Spleen (tissue), 11 donors: ENCODE data around the gene PRKCQ. TPM values are rescaled to one million over a fixed set of nuclear protein-coding genes. Genes with fewer than 3 reads are reported as not detected.

Experiments
- DNase-seq: peaks from one replicate; pipeline ENCODE4 v3.0.0-alpha.2; 2020
- H3K27ac ChIP-seq, 8 donors: fragments of 200-600 bp; sonication (generic) in 7 of 8; 1 replicate in 4 of 8; 2 replicates in 4 of 8; pipeline versions ENCODE4 v1.5.0 to v1.8.0; 2016 to 2021; ENCODE audit warnings: inconsistent platforms in 4 of 8, mild to moderate bottlenecking in 4 of 8, moderate library complexity in 1 of 8
- H3K27me3 ChIP-seq, 7 donors: fragments of 200-600 bp; sonication (generic) in 6 of 7; replicated peaks in 1 of 7; 1 replicate in 4 of 7; 2 replicates in 3 of 7; pipeline versions ENCODE4 v1.5.0 to v1.8.0; 2016 to 2021; ENCODE audit warnings: inconsistent platforms in 3 of 7, mild to moderate bottlenecking in 1 of 7
- H3K36me3 ChIP-seq, 6 donors: fragments of 200-600 bp; sonication (generic) in 5 of 6; 1 replicate in 4 of 6; 2 replicates in 2 of 6; pipeline versions ENCODE4 v1.5.0 to v1.8.0; 2016 to 2021; ENCODE audit warnings: inconsistent platforms in 2 of 6
- H3K4me1 ChIP-seq, 6 donors: fragments of 200-600 bp; sonication (generic) in 5 of 6; 1 replicate in 3 of 6; 2 replicates in 3 of 6; pipeline versions ENCODE4 v1.5.0 to v1.8.0; 2016 to 2021; ENCODE audit warnings: inconsistent platforms in 3 of 6
- H3K4me3 ChIP-seq, 8 donors: fragments of 200-600 bp; sonication (generic) in 7 of 8; 1 replicate in 4 of 8; 2 replicates in 4 of 8; pipeline versions ENCODE4 v1.5.0 to v1.8.0; 2016 to 2021; ENCODE audit warnings: inconsistent platforms in 4 of 8, mild to moderate bottlenecking in 4 of 8, moderate library complexity in 2 of 8
- H3K9me3 ChIP-seq, 8 donors: fragments of 200-600 bp; sonication (generic) in 7 of 8; 1 replicate in 4 of 8; 2 replicates in 4 of 8; pipeline versions ENCODE4 v1.5.0 to v1.8.0; 2016 to 2021; ENCODE audit warnings: inconsistent platforms in 4 of 8
- CTCF ChIP-seq, 11 experiments: fragments of 200-600 bp in 7 of 11; fragments of 450-650 bp in 4 of 11; sonication (generic) in 4 of 11; IDR thresholded peaks in 8 of 11; conservative IDR thresholded peaks in 3 of 11; 1 replicate in 7 of 11; 2 replicates in 4 of 11; pipeline versions ENCODE4 v1.4.0 to v1.8.0; 2016 to 2021; ENCODE audit warnings: antibody characterized with exemption in 11 of 11, inconsistent platforms in 4 of 11, mild to moderate bottlenecking in 1 of 11
- POLR2A ChIP-seq, 3 donors: fragments of 450-650 bp; IDR thresholded peaks; one replicate each; pipeline ENCODE4 v1.5.1; 2017; ENCODE audit warnings: antibody characterized with exemption in 3 of 3, mild to moderate bottlenecking in 1 of 3
- POLR2AphosphoS5 ChIP-seq, 3 donors: sonication (generic); formaldehyde crosslinking; IDR thresholded peaks; one replicate each; pipeline ENCODE4 v1.5.1; 2017; ENCODE audit warnings: antibody characterized with exemption in 3 of 3
- WGBS, 5 donors: extraction: QIAGEN DNeasy Blood & Tissue Kit in 3 of 5; methylation state at CpG; one replicate each; pipeline versions ENCODE4 v1.1.5 to v1.1.7; 2013 to 2018; 5-methylcytosine and 5-hydroxymethylcytosine counted together
- intact Hi-C: fragments of 100-400 bp; cut with DNase I; formaldehyde crosslinking; loops from one replicate; pipeline ENCODE4 v1.15.0; 2023; ENCODE audit warnings: low total_unique reads
- polyA plus RNA-seq, 3 donors: library from polyadenylated mRNA; stranded (reverse); fragments of 200-250 nt; gene quantifications; one replicate each; pipeline ENCODE4 v1.2.1, GENCODE V29; 2013
- total RNA-seq, 7 donors: library from RNA; depleted of rRNA in 3 of 7; stranded (reverse); fragments of >200 nt in 3 of 7; fragmentation: NEBNext Ultra II Directional in 4 of 7; extraction: Animal tissue kit (Norgen Biotek cat#: 25700) in 4 of 7; gene quantifications; one replicate each; pipeline versions ENCODE4 v1.1.0 to v1.2.1, GENCODE V29; 2016 to 2021
- donor health status: healthy with polysubstance abuse.
- donor health status: DM: no; HTN: no; CAD: no; lungs with moderate emphysema.
- donor health status: DM: no; HTN: no; CAD: no.
- donor health status: Bipolar disorder and iron deficiency.
- donor health status: healthy.
- donor health status: DM: no; HTN: no; CAD: no.
- donor health status: DM: yes; HTN: yes; CAD: no.

The PRKCQ gene
- total and polyA plus RNA-seq, 10 donors: 2.1 to 11.8 (median 8.1) TPM

DNA sequence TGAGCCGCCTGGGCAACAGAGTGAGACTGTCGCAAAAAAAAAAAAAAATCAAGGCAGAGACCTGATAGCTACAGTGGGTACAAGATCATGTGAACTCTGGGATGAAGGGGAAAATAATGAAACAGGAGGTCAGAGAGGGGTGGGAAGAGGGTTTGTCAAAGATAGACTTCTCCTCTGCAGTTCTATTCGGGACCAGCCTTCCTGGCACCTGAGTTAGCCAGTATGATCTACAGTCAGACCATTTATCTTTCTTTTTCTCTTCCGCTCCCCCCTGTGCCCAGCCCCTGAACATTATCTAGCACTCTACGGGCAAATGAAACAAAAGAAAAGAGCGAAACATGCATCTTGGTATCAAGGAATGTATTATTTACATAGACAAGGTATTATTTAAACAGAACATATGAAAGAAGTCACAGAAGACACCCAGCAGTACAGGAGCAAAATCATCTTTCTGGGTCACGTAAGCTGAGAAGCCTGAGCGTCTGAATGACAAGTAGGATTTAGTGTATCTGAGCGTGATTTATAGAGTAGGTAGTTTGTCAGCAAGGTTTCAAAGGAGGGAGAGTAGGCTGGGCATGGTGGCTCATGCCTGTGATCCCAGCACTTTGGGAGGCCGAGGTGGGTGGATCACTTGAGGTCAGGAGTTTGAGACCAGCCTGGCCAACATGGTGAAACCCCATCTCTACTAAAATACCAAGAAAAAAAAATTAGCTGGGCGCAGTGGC lies 109.0 kb downstream of the PRKCQ start:
- H3K36me3 ChIP-seq: peaks cover 0 to 18% (median 0%) of the 10 kb centered on the region in 6 donors
- no peaks in the 10 kb centered on the region for H3K9me3 ChIP-seq
- peaks cover 0 to 41% (median 20%) of the 10 kb centered on the region in 6 donors for H3K4me1 ChIP-seq
- intact Hi-C loops: no loop called here
- H3K27me3 ChIP-seq: no peaks in the 10 kb centered on the region
- no peak overlapping the region for H3K27ac ChIP-seq
- no peak overlapping the region for H3K4me3 ChIP-seq
- DNase-seq: no peak
- 89 to 97% (median 94%) methylated on average over 11 of the region's 11 CpGs for WGBS, 5 donors
- no peak for TF ChIP-seq POLR2A (IDR thresholded peaks at IDR 0.05)
- no peak for TF ChIP-seq CTCF (IDR thresholded peaks at IDR 0.05 in 8 of 11, conservative IDR thresholded peaks at IDR 0.05 in 3 of 11)
- TF ChIP-seq POLR2AphosphoS5 (IDR thresholded peaks at IDR 0.05): no peak

DNA sequence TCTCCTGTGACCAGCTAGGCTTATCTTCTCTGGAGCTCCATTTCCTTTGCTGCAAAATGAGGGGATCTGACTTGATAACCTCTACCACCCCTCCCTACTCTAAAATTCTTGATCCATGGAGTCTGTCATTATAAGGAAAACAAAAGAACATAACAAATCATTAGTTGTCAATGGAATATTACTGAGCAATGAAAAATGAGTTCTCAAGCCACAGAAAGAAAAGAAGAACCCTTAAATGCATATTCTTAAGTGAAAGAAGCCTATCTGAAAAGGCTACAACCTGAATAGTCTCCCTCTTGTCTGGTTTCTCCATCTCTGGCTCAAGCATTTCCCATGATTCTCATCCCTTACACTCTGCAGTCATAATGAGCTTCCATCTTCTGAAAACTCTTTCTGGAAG lies 110.4 kb downstream of the PRKCQ start:
- no peaks in the 10 kb centered on the region for H3K9me3 ChIP-seq
- peaks cover 0 to 27% (median 20%) of the 10 kb centered on the region in 6 donors for H3K4me1 ChIP-seq
- no peak overlapping the region for H3K27ac ChIP-seq
- H3K36me3 ChIP-seq: peaks cover 0 to 18% (median 0%) of the 10 kb centered on the region in 6 donors
- peaks cover 0 to 4% (median 0%) of the 10 kb centered on the region in 7 donors for H3K27me3 ChIP-seq
- no peak for TF ChIP-seq POLR2A (IDR thresholded peaks at IDR 0.05)
- no peak for TF ChIP-seq POLR2AphosphoS5 (IDR thresholded peaks at IDR 0.05)
- no peak for TF ChIP-seq CTCF (IDR thresholded peaks at IDR 0.05 in 8 of 11, conservative IDR thresholded peaks at IDR 0.05 in 3 of 11)
- intact Hi-C loops: no loop called here
- no peak overlapping the region for H3K4me3 ChIP-seq
- DNase-seq: no peak

DNA sequence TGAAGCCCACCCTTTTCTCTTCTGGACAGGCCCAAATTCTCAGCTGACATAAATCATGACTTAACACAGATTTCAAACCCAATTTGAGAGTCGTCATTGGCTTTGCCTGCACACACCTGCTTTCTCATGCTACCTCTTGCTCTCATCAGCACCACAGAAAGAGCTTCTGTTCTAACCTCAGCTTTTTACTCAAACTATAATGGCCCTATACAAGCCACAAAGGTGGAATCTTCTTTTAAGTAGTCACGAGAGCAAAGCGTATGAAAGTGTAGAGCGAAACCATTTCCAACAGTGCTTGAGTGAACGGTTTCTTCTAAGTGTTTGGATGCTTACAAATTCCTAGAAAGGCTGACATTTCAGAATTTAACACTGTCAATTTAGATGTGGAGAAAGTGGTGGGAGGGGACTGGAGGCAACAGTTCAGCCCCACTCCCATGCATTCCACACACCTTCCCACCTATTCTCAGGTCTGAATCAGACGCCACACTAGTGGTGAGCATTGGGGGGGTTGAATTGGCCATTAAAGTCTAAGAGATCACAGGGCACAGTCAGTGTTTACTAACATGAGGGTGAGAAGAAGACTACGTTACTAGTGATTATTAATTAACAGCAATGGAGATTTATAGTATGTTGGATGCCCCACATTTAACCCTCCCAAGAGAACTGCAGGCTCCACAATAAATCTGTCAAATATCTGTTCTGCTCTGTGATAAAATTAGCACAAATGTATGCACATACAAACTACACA lies 114.0 kb downstream of the PRKCQ start:
- Histone ChIP-seq H3K27ac (no peak overlapping the region), H3K27me3 (peaks cover 0 to 11% (median 0%) of the 10 kb centered on the region in 7 donors), H3K4me3 (no peak overlapping the region), H3K4me1 (peaks cover 0 to 9% (median 0%) of the 10 kb centered on the region in 6 donors), H3K9me3 (no peaks in the 10 kb centered on the region), H3K36me3 (peaks cover 0 to 31% (median 0%) of the 10 kb centered on the region in 6 donors)
- DNase-seq: no peak
- intact Hi-C loops: no loop called here
- WGBS, 5 donors: 77 to 89% (median 83%) methylated on average over 7 of the region's 7 CpGs
- TF ChIP-seq CTCF (IDR thresholded peaks at IDR 0.05 in 8 of 11, conservative IDR thresholded peaks at IDR 0.05 in 3 of 11): no peak
- TF ChIP-seq POLR2AphosphoS5 (IDR thresholded peaks at IDR 0.05): no peak
- TF ChIP-seq POLR2A (IDR thresholded peaks at IDR 0.05): no peak

- no peaks in the 10 kb centered on the region for H3K9me3 ChIP-seq
- intact Hi-C loops: no loop called here
These were observed 114.6 kb downstream of the PRKCQ start for GRCh38 chr10:6465437-6465836.

More at GRCh38 chr10:6465437-6465836, 114.6 kb downstream of the PRKCQ start:
- peaks cover 0 to 9% (median 0%) of the 10 kb centered on the region in 6 donors for H3K4me1 ChIP-seq
- peaks cover 0 to 11% (median 0%) of the 10 kb centered on the region in 7 donors for H3K27me3 ChIP-seq
- no peak overlapping the region for H3K27ac ChIP-seq
- DNase-seq: no peak
- no peak overlapping the region for H3K4me3 ChIP-seq
- peaks cover 0 to 31% (median 0%) of the 10 kb centered on the region in 6 donors for H3K36me3 ChIP-seq
- TF ChIP-seq CTCF (IDR thresholded peaks at IDR 0.05 in 8 of 11, conservative IDR thresholded peaks at IDR 0.05 in 3 of 11): no peak
- TF ChIP-seq POLR2A (IDR thresholded peaks at IDR 0.05): no peak
- no peak for TF ChIP-seq POLR2AphosphoS5 (IDR thresholded peaks at IDR 0.05)
- 71 to 81% (median 72%) methylated on average over 7 of the region's 7 CpGs for WGBS, 5 donors
